Measurements from ENCODE around the gene MYOD1.

DNA sequence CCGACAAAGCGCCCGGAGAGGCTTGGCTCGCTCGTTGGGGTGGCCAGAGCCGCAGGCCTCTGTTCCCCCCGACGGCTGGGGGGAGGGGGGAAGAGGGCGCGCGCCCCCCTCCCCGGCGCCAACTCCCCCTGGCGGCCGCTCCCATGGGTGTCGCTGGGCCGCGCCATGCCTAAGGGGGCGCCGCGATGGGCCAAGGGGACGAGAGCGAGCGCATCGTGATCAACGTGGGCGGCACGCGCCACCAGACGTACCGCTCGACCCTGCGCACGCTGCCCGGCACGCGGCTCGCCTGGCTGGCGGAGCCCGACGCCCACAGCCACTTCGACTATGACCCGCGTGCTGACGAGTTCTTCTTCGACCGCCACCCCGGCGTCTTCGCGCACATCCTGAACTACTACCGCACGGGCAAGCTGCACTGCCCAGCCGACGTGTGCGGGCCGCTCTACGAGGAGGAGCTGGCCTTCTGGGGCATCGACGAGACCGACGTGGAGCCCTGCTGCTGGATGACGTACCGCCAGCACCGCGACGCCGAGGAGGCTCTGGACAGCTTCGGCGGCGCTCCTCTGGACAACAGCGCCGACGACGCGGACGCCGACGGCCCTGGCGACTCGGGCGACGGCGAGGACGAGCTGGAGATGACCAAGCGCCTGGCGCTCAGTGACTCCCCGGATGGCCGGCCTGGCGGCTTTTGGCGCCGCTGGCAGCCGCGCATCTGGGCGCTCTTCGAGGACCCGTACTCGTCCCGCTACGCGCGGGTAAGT is 16.6 kb downstream of the MYOD1 start:
- no peak for TF ChIP-seq ELF2 (CRISPR knock-in tag; IDR thresholded peaks at IDR 0.05)
- TF ChIP-seq NCOA1 (IDR thresholded peaks at IDR 0.05; ENCODE audit: low read depth) = no peak
- TF ChIP-seq MCM5 (IDR thresholded peaks at IDR 0.05; ENCODE audit: low read depth) = no peak
- TF ChIP-seq FOSL1 (tag; conservative IDR thresholded peaks at IDR 0.05) = no peak
- TF ChIP-seq HIVEP1 (CRISPR knock-in tag; IDR thresholded peaks at IDR 0.05) = no peak
- no peak for TF ChIP-seq JUND (IDR thresholded peaks at IDR 0.05; ENCODE audit: borderline replicate concordance, low read depth, low read length)
- no peak for TF ChIP-seq JUND (tag; IDR thresholded peaks at IDR 0.05; ENCODE audit: borderline replicate concordance, low read depth, low read length)
- no peak for TF ChIP-seq NR2C2 (CRISPR knock-in tag; IDR thresholded peaks at IDR 0.05)
- no peak for TF ChIP-seq NR2C2 (tag; IDR thresholded peaks at IDR 0.05)
- no peak for TF ChIP-seq NRF1 (conservative IDR thresholded peaks at IDR 0.05 in 1 of 2, IDR thresholded peaks at IDR 0.05 in 1 of 2)
